GOT3 (cell line): Measurements from ENCODE around the gene HSF4.

Experiments
- DNase-seq: peaks from one replicate; lab custom pipeline; 2025; ENCODE audit warnings: mixed read lengths; lab: John Stamatoyannopoulos, UW

The HSF4 gene

GRCh38 chr16:67184995-67185650 lies 20.6 kb downstream of the HSF4 start:
- DNase-seq = peak; percentile 80

GRCh38 chr16:67185651-67186134 lies 21.1 kb downstream of the HSF4 start:
- no peak for DNase-seq

- no peak for DNase-seq
Measured at GRCh38 chr16:67186550-67186950, 22.0 kb downstream of the HSF4 start.

GRCh38 chr16:67187175-67187890 lies 22.8 kb downstream of the HSF4 start:
- no peak for DNase-seq

- DNase-seq = no peak
Measured at GRCh38 chr16:67188323-67188722, 23.8 kb downstream of the HSF4 start.

GRCh38 chr16:67188798-67189197 lies 24.3 kb downstream of the HSF4 start:
- DNase-seq = no peak

GRCh38 chr16:67190041-67190440 lies 25.5 kb downstream of the HSF4 start, which contains the start of gene EXOC3L1:
TSS of gene EXOC3L1 (minus strand) at chr16:67190136. CDS start at chr16:67189676, 460 bp downstream.
- DNase-seq = no peak

GRCh38 chr16:67190448-67191399 lies 26.2 kb downstream of the HSF4 start:
- no peak for DNase-seq

GRCh38 chr16:67191411-67191994 lies 27.0 kb downstream of the HSF4 start:
- no peak for DNase-seq

- peak; percentile 41 for DNase-seq
Measured at GRCh38 chr16:67191995-67192681, 27.6 kb downstream of the HSF4 start, which contains the start of gene E2F4. TSS of gene E2F4 (plus strand) at chr16:67192155. CDS start at chr16:67192228, 73 bp downstream.

- DNase-seq = no peak
Measured at GRCh38 chr16:67192781-67193361, 28.3 kb downstream of the HSF4 start.

GRCh38 chr16:67193536-67193935 lies 29.0 kb downstream of the HSF4 start:
- DNase-seq = no peak

- DNase-seq = no peak
Measured at GRCh38 chr16:67194260-67194659, 29.7 kb downstream of the HSF4 start.

- DNase-seq = no peak
Measured at GRCh38 chr16:67195676-67196075, 31.1 kb downstream of the HSF4 start.

- DNase-seq = no peak
Measured at GRCh38 chr16:67196881-67197280, 32.3 kb downstream of the HSF4 start.

GRCh38 chr16:67197704-67198103 lies 33.2 kb downstream of the HSF4 start:
- DNase-seq = no peak

- DNase-seq = no peak
Measured at GRCh38 chr16:67198238-67198734, 33.7 kb downstream of the HSF4 start.

- DNase-seq = no peak
Measured at GRCh38 chr16:67199011-67199807, 34.7 kb downstream of the HSF4 start, which contains the start of gene ELMO3. TSS of gene ELMO3 (plus strand) at chr16:67199131. CDS start at chr16:67199327, 196 bp downstream.

GRCh38 chr16:67199808-67200198 lies 35.3 kb downstream of the HSF4 start:
- no peak for DNase-seq

GRCh38 chr16:67200491-67200890 lies 35.9 kb downstream of the HSF4 start:
- DNase-seq = no peak
